Natural killer cell (primary cell): ENCODE results near the gene XXYLT1. TPM values are rescaled to one million over a fixed set of nuclear protein-coding genes. Genes with fewer than 3 reads are reported as not detected.

ENCODE experiments used
- ATAC-seq, 3 donors: fragments of 150-1000 bp in 2 of 3; fragments of 200-7000 bp in 1 of 3; cut with Tn5 transposase; 1 replicate in 1 of 3; 2 replicates in 2 of 3; pipeline ENCODE4 v1.10.0; 2021; ENCODE audit warnings: mild to moderate bottlenecking in 2 of 3, moderate library complexity in 2 of 3
- DNase-seq, 2 donors: peaks; one replicate each; pipeline versions ENCODE4 v3.0.0 to v3.0.0-alpha.2; 2013 to 2021; ENCODE audit warnings: mixed read lengths in 1 of 2
- H3K27ac ChIP-seq: one replicate; pipeline ENCODE4 v1.5.1; 2013; ENCODE audit warnings: mild to moderate bottlenecking, low read length
- H3K27me3 ChIP-seq: one replicate; pipeline ENCODE4 v1.6.1; 2013; ENCODE audit warnings: low read length; ENCODE audit not compliant: control insufficient read depth, insufficient read depth
- H3K36me3 ChIP-seq: one replicate; pipeline ENCODE4 v1.6.1; 2013; ENCODE audit warnings: low read length; ENCODE audit not compliant: control insufficient read depth, insufficient read depth
- H3K4me1 ChIP-seq: one replicate; pipeline ENCODE4 v1.6.1; 2013; ENCODE audit warnings: low read length; ENCODE audit not compliant: control insufficient read depth, insufficient read depth
- H3K4me3 ChIP-seq: one replicate; pipeline ENCODE4 v1.5.1; 2013; ENCODE audit warnings: low read length
- H3K9me3 ChIP-seq: one replicate; pipeline ENCODE4 v1.6.1; 2013; ENCODE audit warnings: low read length; ENCODE audit not compliant: control insufficient read depth, insufficient read depth
- H3K27ac Mint-ChIP-seq, 2 donors: one replicate each; pipeline ENCODE4 v1.8.0; 2022; ENCODE audit warnings: mild to moderate bottlenecking in 2 of 2, mixed read lengths in 2 of 2, moderate library complexity in 1 of 2
- H3K27me3 Mint-ChIP-seq, 2 donors: one replicate each; pipeline ENCODE4 v1.8.0; 2022; ENCODE audit warnings: low read depth in 2 of 2, mixed read lengths in 2 of 2
- H3K36me3 Mint-ChIP-seq: one replicate; pipeline ENCODE4 v1.8.0; 2022; ENCODE audit warnings: mixed read lengths
- H3K4me1 Mint-ChIP-seq, 2 donors: one replicate each; pipeline ENCODE4 v1.8.0; 2022; ENCODE audit warnings: mixed read lengths in 2 of 2
- H3K4me3 Mint-ChIP-seq: one replicate; pipeline ENCODE4 v1.8.0; 2022; ENCODE audit warnings: mild to moderate bottlenecking, moderate library complexity, mixed read lengths
- H3K9me3 Mint-ChIP-seq, 2 donors: one replicate each; pipeline ENCODE4 v1.8.0; 2022; ENCODE audit warnings: mixed read lengths in 2 of 2
- WGBS: methylation state at CpG from one replicate; pipeline ENCODE4 v1.1.7; 2013; ENCODE audit warnings: missing lambda C conversion rate; ENCODE audit not compliant: insufficient coverage; 5-methylcytosine and 5-hydroxymethylcytosine counted together
- intact Hi-C: fragments of 100-400 bp; cut with micrococcal nuclease; formaldehyde crosslinking; loops from one replicate; pipeline ENCODE4 v1.14.2; 2022
- total RNA-seq, 4 donors: library from RNA; stranded (reverse); fragments of 120-200 nt in 1 of 4; gene quantifications; one replicate each; pipeline versions ENCODE4 v1.2.3 to v1.2.4, GENCODE V29; 2013 to 2022
- TF ChIP-seq, protein P1 (sequence below): fragments of 200-600 bp; IDR thresholded peaks from one replicate; pipeline ENCODE4 v1.8.0; 2022; ENCODE audit warnings: antibody characterized with exemption

XXYLT1 gene
- total RNA-seq, 3 donors from 2014 or later (not counting 1 experiment from before 2014, with no cell fraction given) = 8.7 to 13.6 (median 10.2) TPM

DNA sequence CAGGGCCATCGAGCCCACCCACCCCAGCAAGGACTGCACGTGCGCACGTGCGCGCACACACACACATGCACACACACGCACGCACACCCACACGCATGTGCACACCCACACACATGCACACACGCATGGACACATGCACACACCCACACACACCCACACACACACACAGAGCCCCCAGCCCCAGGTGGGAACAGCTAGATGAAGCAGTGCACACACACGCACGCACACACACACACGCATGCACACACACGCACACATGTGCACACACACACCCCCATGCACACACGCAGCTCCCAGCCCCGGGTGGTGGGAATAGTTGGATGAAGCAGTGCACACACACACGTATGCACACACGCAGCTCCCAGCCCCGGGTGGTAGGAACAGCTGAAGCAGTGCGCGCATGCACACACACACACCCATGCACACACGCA is 158.6 kb downstream of the XXYLT1 start:
- no peaks in the 10 kb centered on the region for H3K27me3 Mint-ChIP-seq
- intact Hi-C loops = no loop called here
- ATAC-seq = no peak
- Histone ChIP-seq H3K4me3 (no peak overlapping the region), H3K4me1 (no peaks in the 10 kb centered on the region), H3K27me3 (no peaks in the 10 kb centered on the region), H3K9me3 (no peaks in the 10 kb centered on the region), H3K27ac (no peak overlapping the region), H3K36me3 (no peaks in the 10 kb centered on the region)
- H3K4me3 Mint-ChIP-seq = no peak overlapping the region
- H3K27ac Mint-ChIP-seq = no peak overlapping the region
- H3K4me1 Mint-ChIP-seq = peaks cover 8 to 12% of the 10 kb centered on the region in 2 donors
- 90% methylated on average over 22 of the region's 22 CpGs for WGBS
- no peak for DNase-seq
- H3K9me3 Mint-ChIP-seq = no peaks in the 10 kb centered on the region
- TF ChIP-seq, protein P1, sequence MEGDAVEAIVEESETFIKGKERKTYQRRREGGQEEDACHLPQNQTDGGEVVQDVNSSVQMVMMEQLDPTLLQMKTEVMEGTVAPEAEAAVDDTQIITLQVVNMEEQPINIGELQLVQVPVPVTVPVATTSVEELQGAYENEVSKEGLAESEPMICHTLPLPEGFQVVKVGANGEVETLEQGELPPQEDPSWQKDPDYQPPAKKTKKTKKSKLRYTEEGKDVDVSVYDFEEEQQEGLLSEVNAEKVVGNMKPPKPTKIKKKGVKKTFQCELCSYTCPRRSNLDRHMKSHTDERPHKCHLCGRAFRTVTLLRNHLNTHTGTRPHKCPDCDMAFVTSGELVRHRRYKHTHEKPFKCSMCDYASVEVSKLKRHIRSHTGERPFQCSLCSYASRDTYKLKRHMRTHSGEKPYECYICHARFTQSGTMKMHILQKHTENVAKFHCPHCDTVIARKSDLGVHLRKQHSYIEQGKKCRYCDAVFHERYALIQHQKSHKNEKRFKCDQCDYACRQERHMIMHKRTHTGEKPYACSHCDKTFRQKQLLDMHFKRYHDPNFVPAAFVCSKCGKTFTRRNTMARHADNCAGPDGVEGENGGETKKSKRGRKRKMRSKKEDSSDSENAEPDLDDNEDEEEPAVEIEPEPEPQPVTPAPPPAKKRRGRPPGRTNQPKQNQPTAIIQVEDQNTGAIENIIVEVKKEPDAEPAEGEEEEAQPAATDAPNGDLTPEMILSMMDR = no peak
- H3K36me3 Mint-ChIP-seq = no peaks in the 10 kb centered on the region

DNA sequence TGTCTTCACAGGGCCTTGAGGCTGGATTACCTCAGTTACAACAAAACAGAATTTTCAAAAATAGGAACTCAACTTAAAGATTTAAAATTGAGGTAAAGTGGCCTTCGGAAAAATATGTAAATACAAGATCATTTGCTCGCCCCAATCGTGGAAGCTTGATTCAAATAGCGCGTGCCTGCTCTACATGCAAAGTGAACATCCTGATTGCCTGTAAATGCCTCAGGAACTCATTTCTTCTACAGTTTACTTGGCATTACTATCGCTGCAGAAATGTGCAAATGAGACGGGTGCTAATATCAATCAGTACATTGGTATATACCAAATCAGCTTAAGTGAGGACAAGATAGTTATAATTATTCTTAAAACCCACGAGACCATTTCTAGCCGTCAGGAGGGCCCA is 159.2 kb downstream of the XXYLT1 start:
- H3K4me3 Mint-ChIP-seq = no peak overlapping the region
- H3K4me1 Mint-ChIP-seq = peaks cover 7 to 11% of the 10 kb centered on the region in 2 donors
- no peak for DNase-seq

DNA sequence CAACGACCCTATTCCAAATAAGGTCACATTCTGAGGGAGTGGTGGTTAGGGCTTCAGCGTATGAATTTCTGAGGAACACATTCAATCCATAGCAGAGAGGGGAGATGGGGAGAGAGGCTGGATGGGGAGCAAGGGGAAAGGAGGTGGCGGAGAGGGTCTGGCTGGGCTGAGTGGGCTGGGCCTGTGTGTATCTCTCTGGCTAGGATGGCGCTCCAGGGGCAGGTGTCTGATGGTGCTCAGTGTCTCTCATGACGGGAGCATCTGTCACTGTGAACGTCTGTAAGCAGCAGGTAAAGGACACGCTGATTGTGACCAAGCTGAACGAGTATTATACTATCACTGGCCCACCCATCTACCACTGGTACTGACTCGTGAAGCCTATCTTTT is 159.6 kb downstream of the XXYLT1 start:
- Histone ChIP-seq H3K4me3 (no peak overlapping the region), H3K27ac (no peak overlapping the region), H3K9me3 (no peaks in the 10 kb centered on the region), H3K36me3 (no peaks in the 10 kb centered on the region), H3K4me1 (peaks cover 6% of the 10 kb centered on the region), H3K27me3 (no peaks in the 10 kb centered on the region)
- Mint-ChIP-seq H3K4me1 (peaks cover 6 to 9% of the 10 kb centered on the region in 2 donors), H3K27ac (no peak overlapping the region), H3K9me3 (no peaks in the 10 kb centered on the region), H3K4me3 (no peak overlapping the region), H3K27me3 (no peaks in the 10 kb centered on the region), H3K36me3 (no peaks in the 10 kb centered on the region)
- intact Hi-C loops = no loop called here
- 88% methylated on average over 8 of the region's 9 CpGs for WGBS
- no peak for DNase-seq
- TF ChIP-seq, protein P1 = no peak
- no peak for ATAC-seq

More for the DNA sequence above, 159.2 kb downstream of the XXYLT1 start:
- Histone ChIP-seq H3K27me3 (no peaks in the 10 kb centered on the region), H3K9me3 (no peaks in the 10 kb centered on the region), H3K4me1 (peaks cover 1% of the 10 kb centered on the region), H3K4me3 (no peak overlapping the region), H3K27ac (no peak overlapping the region), H3K36me3 (no peaks in the 10 kb centered on the region)
- intact Hi-C loops = no loop called here
- WGBS = 93% methylated on average over 7 of the region's 9 CpGs
- TF ChIP-seq, protein P1 = no peak
- Mint-ChIP-seq H3K27me3 (no peaks in the 10 kb centered on the region), H3K27ac (no peak overlapping the region), H3K36me3 (no peaks in the 10 kb centered on the region), H3K9me3 (no peaks in the 10 kb centered on the region)
- no peak for ATAC-seq

DNA sequence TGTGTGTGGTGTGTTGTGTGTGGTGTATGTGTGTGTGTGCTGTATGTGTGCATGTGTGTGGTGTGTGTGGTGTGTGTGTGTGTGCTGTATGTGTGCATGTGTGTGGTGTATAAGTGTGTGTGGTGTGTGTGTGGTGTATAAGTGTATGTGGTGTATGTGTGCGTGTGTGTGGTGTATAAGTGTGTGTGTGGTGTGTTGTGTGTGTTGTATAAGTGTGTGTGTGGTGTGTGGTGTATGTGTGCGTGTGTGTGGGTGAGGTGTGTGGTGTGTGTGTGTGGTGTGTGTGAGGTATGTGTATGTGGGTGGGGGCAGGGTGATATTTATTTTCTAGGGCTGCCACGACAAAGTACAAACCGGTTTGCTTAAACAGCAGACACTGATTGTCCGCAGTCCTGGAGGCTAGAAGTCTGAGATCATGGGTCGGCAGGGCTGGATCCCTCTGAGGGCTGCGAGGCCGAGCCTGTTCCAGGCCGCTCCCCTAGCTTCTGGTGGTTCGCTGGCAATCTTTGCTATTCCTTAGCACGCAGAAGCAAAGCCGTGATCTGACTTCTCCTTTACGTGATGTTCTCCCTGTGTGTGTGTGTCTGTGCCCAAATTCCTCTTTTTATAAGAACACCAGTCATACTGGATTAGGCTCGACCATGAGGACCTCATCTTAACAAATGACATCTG is 160.2 kb downstream of the XXYLT1 start:
- Mint-ChIP-seq H3K4me3 (no peak overlapping the region), H3K36me3 (no peaks in the 10 kb centered on the region), H3K27ac (no peak overlapping the region), H3K4me1 (peaks cover 6 to 10% of the 10 kb centered on the region in 2 donors), H3K9me3 (no peaks in the 10 kb centered on the region), H3K27me3 (no peaks in the 10 kb centered on the region)
- Histone ChIP-seq H3K4me1 (peaks cover 8% of the 10 kb centered on the region), H3K27me3 (no peaks in the 10 kb centered on the region), H3K4me3 (no peak overlapping the region), H3K9me3 (no peaks in the 10 kb centered on the region), H3K27ac (no peak overlapping the region), H3K36me3 (no peaks in the 10 kb centered on the region)
- TF ChIP-seq, protein P1 = no peak
- no peak for DNase-seq
- no peak for ATAC-seq
- intact Hi-C loops = no loop called here
- 74% methylated on average over 13 of the region's 14 CpGs for WGBS
